ENCODE data around the gene RYR3. TPM values are rescaled to one million over a fixed set of nuclear protein-coding genes. Genes with fewer than 3 reads are reported as not detected.

Gene RYR3
- total and polyA plus RNA-seq, 2 of the 13 experiments (the other 11 are each of a cell fraction or from before 2014, with no cell fraction given) = not detected

DNA sequence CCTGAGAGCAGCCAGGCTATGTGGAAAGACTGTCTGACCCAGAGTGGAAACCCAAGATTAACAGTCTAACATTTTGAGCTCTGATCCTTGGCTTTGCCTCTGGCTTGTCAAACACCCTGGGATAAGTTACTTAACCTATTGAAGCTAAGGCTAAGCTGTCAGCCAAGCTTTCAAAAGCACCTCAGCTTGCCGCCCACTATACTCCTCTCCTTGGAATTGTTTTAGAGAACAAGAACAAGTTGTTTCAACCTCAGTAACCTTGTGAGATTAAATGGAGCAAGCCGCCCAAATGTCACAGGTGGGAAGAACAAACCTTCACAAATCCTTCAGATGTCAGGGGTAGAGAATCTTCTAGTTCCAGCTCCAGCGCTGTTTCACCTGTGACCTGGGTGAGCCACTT, 235.1 kb downstream of the RYR3 start:
- Histone ChIP-seq H3K9me3 (ENCODE audit: low read length) (no peaks in the 10 kb centered on the region), H3K27me3 (ENCODE audit: control insufficient read depth in 1 of 2, insufficient read depth in 2 of 2, low read length in 2 of 2) (no peaks in the 10 kb centered on the region), H3K79me2 (ENCODE audit: insufficient read depth, low read length) (no peaks in the 10 kb centered on the region), H3K9ac (ENCODE audit: insufficient read depth, low read depth, low read length) (no peak overlapping the region), H3K36me3 (replicated peaks in 1 of 2; ENCODE audit: control insufficient read depth in 1 of 2, insufficient read depth in 2 of 2, low read length in 2 of 2) (no peaks in the 10 kb centered on the region), H3K4me3 (replicated peaks in 1 of 3; ENCODE audit: insufficient read depth in 1 of 3, low read depth in 2 of 3, low read length in 3 of 3) (no peak overlapping the region), H3K27ac (ENCODE audit: extremely low read length, insufficient read depth, low read length) (no peak overlapping the region), H4K20me1 (ENCODE audit: insufficient read depth, low read length) (no peaks in the 10 kb centered on the region), H2AFZ (ENCODE audit: low read length) (no peak overlapping the region), H3K4me1 (ENCODE audit: insufficient read depth, low read length) (no peaks in the 10 kb centered on the region), H3K4me2 (ENCODE audit: low read depth, low read length) (no peak overlapping the region)
- ATAC-seq (no peak), FAIRE-seq (no peak), DNase-seq (ENCODE audit: low spot score) (no peak)
- ChIA-PET CTCF (ENCODE audit: low intra/inter-chr PET ratio, low total read pairs) (no interaction called here), POLR2A (no interaction called here)
- TF ChIP-seq ZNF629 (CRISPR knock-in tag; conservative IDR thresholded peaks at IDR 0.05) (no peak), ZNF468 (CRISPR knock-in tag; IDR thresholded peaks at IDR 0.05) (no peak), REL (CRISPR knock-in tag; conservative IDR thresholded peaks at IDR 0.05) (no peak), JUNB (CRISPR knock-in tag; IDR thresholded peaks at IDR 0.05; ENCODE audit: borderline replicate concordance) (no peak), FOSL2 (CRISPR knock-in tag; IDR thresholded peaks at IDR 0.05) (no peak), IRF1 (CRISPR knock-in tag; IDR thresholded peaks at IDR 0.05; ENCODE audit: low read depth) (no peak), ERF (CRISPR knock-in tag; IDR thresholded peaks at IDR 0.05) (no peak), CBX1 (IDR thresholded peaks at IDR 0.05; ENCODE audit: low read depth) (no peak)
- TF ChIP-seq, protein P1, sequence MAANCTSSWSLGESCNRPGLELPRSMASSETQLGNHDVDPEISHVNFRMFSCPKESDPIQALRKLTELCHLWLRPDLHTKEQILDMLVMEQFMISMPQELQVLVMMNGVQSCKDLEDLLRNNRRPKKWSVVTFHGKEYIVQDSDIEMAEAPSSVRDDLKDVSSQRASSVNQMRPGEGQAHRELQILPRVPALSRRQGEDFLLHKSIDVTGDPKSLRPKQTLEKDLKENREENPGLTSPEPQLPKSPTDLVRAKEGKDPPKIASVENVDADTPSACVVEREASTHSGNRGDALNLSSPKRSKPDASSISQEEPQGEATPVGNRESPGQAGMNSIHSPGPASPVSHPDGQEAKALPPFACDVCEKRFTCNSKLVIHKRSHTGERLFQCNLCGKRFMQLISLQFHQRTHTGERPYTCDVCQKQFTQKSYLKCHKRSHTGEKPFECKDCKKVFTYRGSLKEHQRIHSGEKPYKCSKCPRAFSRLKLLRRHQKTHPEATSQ (CRISPR knock-in tag; IDR thresholded peaks at IDR 0.05; ENCODE audit: borderline replicate concordance) = no peak
- 24% methylated on average over 3 of the region's 3 CpGs for WGBS (ENCODE audit: low lambda C conversion rate)
- no TSS peak for BruUV-seq (replicated peaks)
- in situ Hi-C loops (cut with HindIII; ENCODE audit: extremely low pct_ligation_motif_present, low pct_unique_long_range_greater_than_20kb) (no loop called here), intact Hi-C loops (cut with micrococcal nuclease; ENCODE audit: unreplicated experiment) (no loop called here)

Data from HepG2 (cell line).